Right lobe of liver (tissue), 6 donors: ENCODE measurements around the gene CELSR1. TPM values are rescaled to one million over a fixed set of nuclear protein-coding genes. Genes with fewer than 3 reads are reported as not detected.
"Not testable (repeated sequence)": the region's sequence is repeated elsewhere in the genome, so short reads cannot be mapped to it uniquely, and the experiment has no call there.

Experiments used
- ATAC-seq, 4 donors: fragments of 200-7000 bp; cut with Tn5 transposase; one replicate each; pipeline ENCODE4 v1.9.1; 2020; ENCODE audit warnings: mild to moderate bottlenecking in 4 of 4, moderate library complexity in 4 of 4
- DNase-seq, 3 donors: peaks; one replicate each; pipeline ENCODE4 v3.0.0-alpha.2; 2020
- H3K27ac ChIP-seq, 3 donors: fragments of 200-600 bp; one replicate each; pipeline ENCODE4 v1.8.0; 2022
- H3K27me3 ChIP-seq, 2 donors: fragments of 200-600 bp; one replicate each; pipeline ENCODE4 v1.8.0; 2022
- H3K36me3 ChIP-seq, 4 donors: fragments of 200-600 bp; sonication (generic) in 1 of 4; one replicate each; pipeline versions ENCODE4 v1.5.1 to v1.8.0; 2017 to 2022; ENCODE audit warnings: control low read depth in 1 of 4
- H3K4me1 ChIP-seq, 4 donors: fragments of 200-600 bp; sonication (generic) in 1 of 4; one replicate each; pipeline versions ENCODE4 v1.5.1 to v1.8.0; 2017 to 2022; ENCODE audit warnings: control low read depth in 1 of 4
- H3K4me3 ChIP-seq, 3 donors: fragments of 200-600 bp; one replicate each; pipeline ENCODE4 v1.8.0; 2022
- H3K9me3 ChIP-seq, 4 donors: fragments of 200-600 bp; sonication (generic) in 1 of 4; one replicate each; pipeline versions ENCODE4 v1.5.1 to v1.8.0; 2017 to 2022; ENCODE audit warnings: control low read depth in 1 of 4
- POLR2A ChIP-seq: fragments of 450-650 bp; IDR thresholded peaks from one replicate; pipeline ENCODE4 v1.6.1; 2017; ENCODE audit warnings: antibody characterized with exemption, mild to moderate bottlenecking
- WGBS: methylation state at CpG from one replicate; pipeline ENCODE4 v1.1.6; 2018; ENCODE audit warnings: low coverage, low lambda C conversion rate; ENCODE audit not compliant: insufficient coverage; ENCODE audit errors: missing lambda C conversion rate; 5-methylcytosine and 5-hydroxymethylcytosine counted together
- intact Hi-C, 2 donors: fragments of 100-400 bp; cut with DNase I; formaldehyde crosslinking; loops; one replicate each; pipeline versions ENCODE4 v1.11.2 to v1.14.1; 2022
- total RNA-seq, 6 experiments: library from RNA; depleted of rRNA in 2 of 6; stranded (reverse); fragments of >200 nt in 2 of 6; fragmentation: NEBNext Ultra II Directional in 3 of 6; extraction: Animal tissue kit (Norgen Biotek cat#: 25700) in 3 of 6; gene quantifications; one replicate each; pipeline versions ENCODE4 v1.1.0 to v1.2.4, GENCODE V29; 2016 to 2023
- TF ChIP-seq, protein P1 (sequence below), 4 donors: fragments of 200-600 bp in 3 of 4; fragments of 450-650 bp in 1 of 4; IDR thresholded peaks; one replicate each; pipeline versions ENCODE4 v1.5.1 to v1.8.0; 2016 to 2022; ENCODE audit warnings: antibody characterized with exemption in 4 of 4, mild to moderate bottlenecking in 2 of 4
- donor health status: DM: no; HTN: yes; CAD: no.
- donor health status: DM: no; HTN: no; CAD: no.
- donor health status: DM: no; HTN: no; CAD: no.
- donor health status: DM: no; HTN: yes; CAD: no.
- donor health status: DM: no; HTN: yes; CAD: no.

CELSR1 gene
- total RNA-seq, 6 experiments from 2014 or later = 2.9 to 8.2 (median 5.0) TPM

DNA sequence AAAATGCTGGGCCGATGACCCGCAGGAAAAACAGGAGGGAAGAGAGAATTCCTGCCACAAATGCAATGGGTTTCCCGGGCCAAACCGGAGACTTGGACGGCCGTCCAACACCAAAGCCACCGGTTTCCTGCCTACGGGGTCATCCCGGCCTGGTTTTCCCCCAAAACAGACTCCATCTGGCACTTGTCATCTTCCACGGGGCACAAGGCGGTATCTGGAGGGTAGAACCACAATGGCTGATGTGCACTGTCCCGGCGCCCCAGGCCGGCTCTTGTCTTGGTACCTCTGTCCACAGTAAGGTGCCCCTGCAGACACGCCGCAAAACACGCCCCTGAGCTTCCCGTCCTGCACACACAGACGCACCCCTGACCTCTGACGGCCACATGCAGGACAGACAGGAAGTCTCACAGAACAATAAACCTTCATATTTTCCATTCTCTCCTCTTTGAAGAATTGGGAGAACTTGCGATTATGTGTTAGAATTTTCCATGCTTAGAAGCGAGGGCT, 20.1 kb downstream of the CELSR1 start:
- Histone ChIP-seq H3K27ac (no peak overlapping the region), H3K9me3 (no peaks in the 10 kb centered on the region), H3K27me3 (no peaks in the 10 kb centered on the region), H3K4me3 (no peak overlapping the region), H3K4me1 (no peaks in the 10 kb centered on the region), H3K36me3 (no peaks in the 10 kb centered on the region)
- ATAC-seq (peak; percentile 24 to 51 (median 38)), DNase-seq (peak in 1 of 3 donors; percentile 58)
- intact Hi-C loops = no loop called here
- 47% methylated on average over 3 of the region's 22 CpGs for WGBS
- no peak for TF ChIP-seq POLR2A
- TF ChIP-seq, protein P1, sequence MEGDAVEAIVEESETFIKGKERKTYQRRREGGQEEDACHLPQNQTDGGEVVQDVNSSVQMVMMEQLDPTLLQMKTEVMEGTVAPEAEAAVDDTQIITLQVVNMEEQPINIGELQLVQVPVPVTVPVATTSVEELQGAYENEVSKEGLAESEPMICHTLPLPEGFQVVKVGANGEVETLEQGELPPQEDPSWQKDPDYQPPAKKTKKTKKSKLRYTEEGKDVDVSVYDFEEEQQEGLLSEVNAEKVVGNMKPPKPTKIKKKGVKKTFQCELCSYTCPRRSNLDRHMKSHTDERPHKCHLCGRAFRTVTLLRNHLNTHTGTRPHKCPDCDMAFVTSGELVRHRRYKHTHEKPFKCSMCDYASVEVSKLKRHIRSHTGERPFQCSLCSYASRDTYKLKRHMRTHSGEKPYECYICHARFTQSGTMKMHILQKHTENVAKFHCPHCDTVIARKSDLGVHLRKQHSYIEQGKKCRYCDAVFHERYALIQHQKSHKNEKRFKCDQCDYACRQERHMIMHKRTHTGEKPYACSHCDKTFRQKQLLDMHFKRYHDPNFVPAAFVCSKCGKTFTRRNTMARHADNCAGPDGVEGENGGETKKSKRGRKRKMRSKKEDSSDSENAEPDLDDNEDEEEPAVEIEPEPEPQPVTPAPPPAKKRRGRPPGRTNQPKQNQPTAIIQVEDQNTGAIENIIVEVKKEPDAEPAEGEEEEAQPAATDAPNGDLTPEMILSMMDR (IDR thresholded peaks at IDR 0.05) = no peak

DNA sequence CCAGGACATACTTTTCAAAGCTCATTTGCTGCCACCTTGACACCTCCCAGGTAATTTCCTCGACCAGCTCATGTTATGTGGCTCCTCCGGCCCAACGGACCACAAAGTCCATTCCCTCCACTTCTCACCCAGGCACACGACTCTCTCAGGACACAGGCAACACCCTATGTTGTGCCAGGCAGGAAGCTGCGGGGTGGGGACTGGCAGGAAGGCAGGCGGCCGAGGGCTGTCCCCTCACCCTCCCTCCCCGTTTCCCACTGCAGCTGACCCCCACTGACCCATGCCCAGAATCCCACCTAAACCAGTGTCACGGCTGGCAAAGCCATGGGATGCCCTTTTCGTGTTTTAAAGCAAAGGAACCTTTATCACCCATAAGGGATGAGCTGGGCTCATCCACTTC, 20.8 kb downstream of the CELSR1 start:
- Histone ChIP-seq H3K27ac (no peak overlapping the region), H3K36me3 (no peaks in the 10 kb centered on the region), H3K9me3 (no peaks in the 10 kb centered on the region), H3K4me3 (no peak overlapping the region), H3K27me3 (no peaks in the 10 kb centered on the region), H3K4me1 (no peaks in the 10 kb centered on the region)
- no peak for TF ChIP-seq POLR2A
- TF ChIP-seq, protein P1 (IDR thresholded peaks at IDR 0.05) = no peak
- 70% methylated on average over 9 of the region's 10 CpGs for WGBS
- ATAC-seq = no peak
- intact Hi-C loops = no loop called here
- DNase-seq = no peak

DNA sequence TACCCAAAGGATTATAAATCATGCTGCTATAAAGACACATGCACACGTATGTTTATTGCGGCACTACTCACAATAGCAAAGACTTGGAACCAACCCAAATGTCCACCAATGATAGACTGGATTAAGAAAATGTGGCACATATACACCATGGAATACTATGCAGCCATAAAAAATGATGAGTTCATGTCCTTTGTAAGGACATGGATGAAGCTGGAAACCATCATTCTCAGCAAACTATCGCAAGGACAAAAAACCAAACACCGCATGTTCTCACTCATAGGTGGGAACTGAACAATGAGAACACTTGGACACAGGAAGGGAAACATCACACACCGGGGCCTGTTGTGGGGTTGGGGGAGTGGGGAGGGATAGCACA, 21.3 kb downstream of the CELSR1 start:
- ATAC-seq, H3K36me3 ChIP-seq, H3K27me3 ChIP-seq, H3K9me3 ChIP-seq, H3K27ac ChIP-seq, H3K4me3 ChIP-seq, intact Hi-C loops, DNase-seq, H3K4me1 ChIP-seq: not testable (repeated sequence)
- 100% methylated on average over 1 of the region's 5 CpGs for WGBS

DNA sequence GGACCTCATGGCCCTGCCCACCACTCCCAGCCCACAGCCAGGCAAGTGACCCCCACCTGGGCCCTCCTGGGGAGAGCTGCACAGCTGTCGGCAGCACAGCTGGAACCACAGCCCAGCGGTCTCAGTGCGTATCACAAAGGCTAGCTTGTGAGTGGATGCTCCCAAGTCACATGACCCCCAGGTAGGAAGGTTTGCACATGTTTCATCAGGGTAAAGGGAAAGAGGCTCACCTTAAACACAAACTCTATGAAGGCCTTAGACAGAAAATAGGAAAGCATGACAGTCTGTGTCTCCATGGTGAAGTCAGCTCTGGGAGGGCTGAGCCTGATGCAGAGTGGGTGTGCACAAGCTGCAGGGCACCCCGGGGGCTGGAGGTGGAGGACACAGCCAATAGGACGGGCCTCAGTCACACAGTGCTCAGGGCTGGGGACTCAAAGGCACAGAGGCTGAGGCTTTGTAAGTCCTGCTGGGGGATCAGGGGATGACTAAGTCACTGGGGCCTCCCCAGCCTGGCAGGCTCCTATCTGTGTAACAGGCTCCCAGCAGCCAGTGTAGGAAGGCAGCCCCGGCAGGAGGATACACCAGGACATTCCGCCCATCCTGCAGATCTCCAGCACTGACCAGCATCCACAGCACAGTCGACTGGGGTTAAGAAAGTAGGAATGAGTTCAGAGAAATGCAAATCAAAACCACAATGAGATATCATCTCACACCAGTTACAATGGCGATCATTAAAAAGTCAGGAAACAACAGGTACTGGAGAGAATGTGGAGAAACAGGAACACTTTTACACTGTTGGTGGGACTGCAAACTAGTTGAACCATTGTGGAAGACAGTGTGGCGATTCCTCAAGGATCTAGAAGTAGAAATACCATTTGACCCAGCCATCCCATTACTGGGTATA, 22.0 kb downstream of the CELSR1 start:
- Histone ChIP-seq H3K9me3 (no peaks in the 10 kb centered on the region), H3K27me3 (no peaks in the 10 kb centered on the region), H3K4me3 (no peak overlapping the region), H3K4me1 (no peaks in the 10 kb centered on the region), H3K36me3 (no peaks in the 10 kb centered on the region), H3K27ac (no peak overlapping the region)
- ATAC-seq (peak in 1 of 4 donors; percentile 17), DNase-seq (no peak)
- no peak for TF ChIP-seq POLR2A
- TF ChIP-seq, protein P1 (IDR thresholded peaks at IDR 0.05) = no peak
- intact Hi-C loops = no loop called here
- WGBS = 79% methylated on average over 5 of the region's 10 CpGs

DNA sequence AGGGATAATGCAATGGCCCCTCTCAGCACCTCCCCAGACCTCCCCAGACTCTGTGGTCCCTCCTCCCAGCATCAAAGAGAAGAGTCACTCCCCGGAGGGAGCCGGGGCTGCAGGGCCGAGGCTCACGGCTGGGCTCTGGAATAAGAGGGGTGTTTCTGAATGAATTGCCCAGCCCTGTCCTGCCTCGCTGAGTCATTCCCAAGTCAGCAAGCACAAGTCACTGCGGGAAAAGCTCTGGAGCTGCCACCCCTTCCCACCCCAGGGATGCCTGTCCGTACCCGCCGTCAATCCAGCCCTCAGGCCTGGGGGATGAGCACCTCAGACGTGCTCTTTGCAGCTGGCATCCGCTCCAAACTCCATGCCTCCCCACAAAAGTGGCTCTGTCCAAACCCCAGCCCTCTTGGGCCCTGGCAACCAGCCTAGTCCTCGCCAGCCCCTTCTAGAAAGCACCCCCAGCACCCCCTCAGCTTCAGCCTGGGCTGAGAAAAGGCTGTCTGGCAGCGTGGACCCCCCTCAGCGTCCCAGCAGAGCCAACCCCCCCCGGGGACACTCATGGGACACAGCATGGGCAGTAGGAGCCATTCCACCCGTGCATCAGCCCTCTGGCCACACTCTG, 22.7 kb downstream of the CELSR1 start:
- no peaks in the 10 kb centered on the region for H3K4me1 ChIP-seq
- H3K27ac ChIP-seq = no peak overlapping the region
- intact Hi-C loops = no loop called here
- no peak for ATAC-seq
- no peaks in the 10 kb centered on the region for H3K27me3 ChIP-seq
- no peaks in the 10 kb centered on the region for H3K36me3 ChIP-seq
- no peak overlapping the region for H3K4me3 ChIP-seq
- no peak for TF ChIP-seq POLR2A
- TF ChIP-seq, protein P1 (IDR thresholded peaks at IDR 0.05) = no peak
- WGBS = no CpG with 5 or more reads among the region's 16 CpGs
- no peaks in the 10 kb centered on the region for H3K9me3 ChIP-seq
- DNase-seq = no peak
